PC-3 (cell line): ENCODE data around the gene TFAM.

Experiments used
- CTCF ChIP-seq: fragments of 300-600 bp; sonication (generic); conservative IDR thresholded peaks from 2 replicates; pipeline ENCODE4 v1.5.1; 2017; ENCODE audit warnings: antibody characterized with exemption, low read depth, mild to moderate bottlenecking, low read length
- EZH2 ChIP-seq: fragments of 300-600 bp; sonication (generic); IDR thresholded peaks from one replicate; pipeline ENCODE4 v1.6.1; 2017; ENCODE audit warnings: antibody characterized with exemption, mild to moderate bottlenecking, low read length; ENCODE audit not compliant: unreplicated experiment
- EZH2phosphoT487 ChIP-seq: fragments of 300-600 bp; sonication (generic); IDR thresholded peaks from 2 replicates; pipeline ENCODE4 v1.6.1; 2018; ENCODE audit warnings: mild to moderate bottlenecking, antibody characterized with exemption, low read length, borderline replicate concordance

DNA sequence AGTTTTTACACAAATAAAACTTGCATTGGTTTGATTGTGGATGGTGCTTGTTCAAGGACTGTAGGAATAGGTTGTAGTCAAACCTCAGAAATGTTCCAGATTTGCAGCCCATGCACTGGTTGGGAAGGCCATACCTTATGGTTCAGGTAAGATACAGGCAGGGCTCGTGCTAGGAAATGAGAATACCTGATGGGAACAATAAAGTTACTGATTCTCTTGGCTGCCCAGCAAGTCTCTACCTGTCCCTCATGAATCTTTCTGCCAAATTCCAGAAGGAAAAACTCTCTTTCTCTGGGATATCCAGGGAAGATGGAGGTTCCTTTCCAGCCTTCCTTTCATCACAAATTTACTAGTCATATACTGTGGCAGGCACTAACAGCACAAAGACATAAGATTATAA, 53.8 kb downstream of the TFAM start:
- TF ChIP-seq CTCF (no peak), EZH2 (no peak), EZH2phosphoT487 (no peak)
